Measurements from ENCODE around the gene WDR62.

- TF ChIP-seq POLR2A (IDR thresholded peaks at IDR 0.05; ENCODE audit: low read length) = no peak
- TF ChIP-seq GATA1 (IDR thresholded peaks at IDR 0.05; ENCODE audit: low read depth, low read length) = no peak
Measured at GRCh38 chr19:36046443-36047050, 8.2 kb upstream of the WDR62 start.

Measured in erythroblast (primary cell).